Stomach (tissue), 8 donors: ENCODE measurements around the gene CHST6. TPM values are rescaled to one million over a fixed set of nuclear protein-coding genes. Genes with fewer than 3 reads are reported as not detected.

Source experiments
- polyA plus RNA-seq, 3 donors: library from polyadenylated mRNA; stranded (reverse); fragments of 200-250 nt; gene quantifications; one replicate each; pipeline ENCODE4 v1.2.3, GENCODE V29; 2013
- total RNA-seq, 5 donors: library from RNA; depleted of rRNA; stranded (reverse); fragments of >200 nt; gene quantifications; one replicate each; pipeline versions ENCODE4 v1.1.0 to v1.2.3, GENCODE V29; 2014 to 2016
- donor health status: healthy with polysubstance abuse.
- donor health status: Bipolar disorder and iron deficiency.
- donor health status: healthy.

The CHST6 gene
- total and polyA plus RNA-seq, 8 donors: 0.23 to 0.73 (median 0.29) TPM; not detected in 5

Other genes with a start within 250 kb of the CHST6 start
- 100 to 1,000 TPM in 3 of 5 donors, 10 to 100 TPM in 2; 44.4 to 219 (median 122) TPM for gene BCAR1, start 243.8 kb downstream of the CHST6 start, total RNA-seq
- gene BCAR1, start 243.8 kb downstream of the CHST6 start, polyA plus RNA-seq: 10 to 100 TPM; 34.7 to 51.5 (median 45.6) TPM
- 100 to 1,000 TPM in 1 of 5 donors, 10 to 100 TPM in 3, not detected in 1; 25.8 to 104 (median 63.9) TPM for gene CFDP1, start 61.9 kb downstream of the CHST6 start, total RNA-seq
- gene CFDP1, start 61.9 kb downstream of the CHST6 start, polyA plus RNA-seq: 100 to 1,000 TPM in 1 of 3 donors, 10 to 100 TPM in 2; 49.4 to 126 (median 60.7) TPM
- gene TMEM170A, start 30.8 kb downstream of the CHST6 start, total RNA-seq: 100 to 1,000 TPM in 1 of 5 donors, 10 to 100 TPM in 3, 1 to 10 TPM in 1; 7.6 to 134 (median 12.0) TPM
- 1 to 10 TPM; 3.6 to 4.1 (median 3.7) TPM for gene TMEM170A, start 30.8 kb downstream of the CHST6 start, polyA plus RNA-seq
- gene CHST5, start 40.7 kb upstream of the CHST6 start, total RNA-seq: 10 to 100 TPM in 1 of 5 donors, 1 to 10 TPM in 3, not detected in 1; 1.1 to 23.2 (median 3.0) TPM
- gene CHST5, start 40.7 kb upstream of the CHST6 start, polyA plus RNA-seq: under 1 TPM in 1 of 3 donors, not detected in 2; 0.05 TPM
- 10 to 100 TPM in 2 of 5 donors, 1 to 10 TPM in 2, not detected in 1; 4.6 to 14.1 (median 11.2) TPM for gene TMEM231, start 60.8 kb upstream of the CHST6 start, total RNA-seq
- gene TMEM231, start 60.8 kb upstream of the CHST6 start, polyA plus RNA-seq: 1 to 10 TPM; 1.1 to 2.9 (median 1.5) TPM
- gene GABARAPL2, start 70.9 kb upstream of the CHST6 start, total RNA-seq: 100 to 1,000 TPM in 2 of 5 donors, 10 to 100 TPM in 3; 29.8 to 192 (median 81.4) TPM
- 100 to 1,000 TPM in 2 of 3 donors, 10 to 100 TPM in 1; 83.4 to 198 (median 171) TPM for gene GABARAPL2, start 70.9 kb upstream of the CHST6 start, polyA plus RNA-seq
- 10 to 100 TPM in 3 of 5 donors, 1 to 10 TPM in 1, under 1 TPM in 1; 0.58 to 69.8 (median 25.8) TPM for gene ADAT1, start 127.8 kb upstream of the CHST6 start, total RNA-seq
- 10 to 100 TPM in 1 of 3 donors, 1 to 10 TPM in 2; 6.0 to 18.2 (median 7.8) TPM for gene ADAT1, start 127.8 kb upstream of the CHST6 start, polyA plus RNA-seq
- 100 to 1,000 TPM in 2 of 5 donors, 10 to 100 TPM in 3; 85.8 to 196 (median 97.4) TPM for gene KARS1, start 152.2 kb upstream of the CHST6 start, total RNA-seq
- gene KARS1, start 152.2 kb upstream of the CHST6 start, polyA plus RNA-seq: 100 to 1,000 TPM in 1 of 3 donors, 10 to 100 TPM in 2; 81.2 to 102 (median 84.1) TPM
- 10 to 100 TPM; 17.1 to 58.3 (median 43.7) TPM for gene TERF2IP, start 152.3 kb upstream of the CHST6 start, total RNA-seq
- 10 to 100 TPM; 30.0 to 37.3 (median 31.1) TPM for gene TERF2IP, start 152.3 kb upstream of the CHST6 start, polyA plus RNA-seq
- gene CPHXL2, start 181.6 kb upstream of the CHST6 start, total RNA-seq: not detected
- gene CPHXL2, start 181.6 kb upstream of the CHST6 start, polyA plus RNA-seq: not detected
- gene DUXB, start 206.0 kb upstream of the CHST6 start, total RNA-seq: not detected
- gene DUXB, start 206.0 kb upstream of the CHST6 start, polyA plus RNA-seq: not detected
- not detected for gene CPHXL, start 231.0 kb upstream of the CHST6 start, total RNA-seq
- not detected for gene CPHXL, start 231.0 kb upstream of the CHST6 start, polyA plus RNA-seq